Activated naive CD4-positive, alpha-beta T cell (primary cell): ENCODE results near the gene TRIM9.

Source experiments
- DNase-seq, 4 experiments: peaks; one replicate each; lab custom pipeline; 2025; lab: John Stamatoyannopoulos, UW

TRIM9 gene

GRCh38 chr14:51058382-51058781 lies 36.5 kb downstream of the TRIM9 start:
- no peak for DNase-seq

- no peak for DNase-seq
Observed at GRCh38 chr14:51056421-51056820, 38.5 kb downstream of the TRIM9 start.

- DNase-seq: no peak
Observed at GRCh38 chr14:51053157-51053556, 41.7 kb downstream of the TRIM9 start.

- no peak for DNase-seq
Observed at GRCh38 chr14:51044961-51045360, 49.9 kb downstream of the TRIM9 start.

- DNase-seq: no peak
Observed at GRCh38 chr14:51041883-51042282, 53.0 kb downstream of the TRIM9 start.

GRCh38 chr14:51041108-51041531 lies 53.8 kb downstream of the TRIM9 start:
- DNase-seq: no peak

GRCh38 chr14:51039252-51039651 lies 55.7 kb downstream of the TRIM9 start:
- DNase-seq: no peak

GRCh38 chr14:51035611-51036192 lies 59.2 kb downstream of the TRIM9 start:
- DNase-seq: no peak

- DNase-seq: no peak
Observed at GRCh38 chr14:51028851-51029754, 65.8 kb downstream of the TRIM9 start.

- DNase-seq: no peak
Observed at GRCh38 chr14:51028361-51028760, 66.5 kb downstream of the TRIM9 start.

- no peak for DNase-seq
Observed at GRCh38 chr14:51024377-51024776, 70.5 kb downstream of the TRIM9 start.

GRCh38 chr14:51023964-51024363 lies 70.9 kb downstream of the TRIM9 start:
- no peak for DNase-seq

GRCh38 chr14:51022769-51023168 lies 72.1 kb downstream of the TRIM9 start:
- DNase-seq: no peak

GRCh38 chr14:51020024-51020710 lies 74.7 kb downstream of the TRIM9 start:
- no peak for DNase-seq

- DNase-seq: no peak
Observed at GRCh38 chr14:51019089-51019488, 75.8 kb downstream of the TRIM9 start.

GRCh38 chr14:51018521-51018920 lies 76.4 kb downstream of the TRIM9 start:
- no peak for DNase-seq

GRCh38 chr14:51014625-51015024 lies 80.3 kb downstream of the TRIM9 start:
- no peak for DNase-seq

- no peak for DNase-seq
Observed at GRCh38 chr14:51014086-51014485, 80.8 kb downstream of the TRIM9 start.

GRCh38 chr14:51012055-51012454 lies 82.8 kb downstream of the TRIM9 start:
- no peak for DNase-seq

- DNase-seq: no peak
Observed at GRCh38 chr14:51008446-51008845, 86.5 kb downstream of the TRIM9 start.

- DNase-seq: no peak
Observed at GRCh38 chr14:51006781-51007211, 88.1 kb downstream of the TRIM9 start.

- DNase-seq: no peak
Observed at GRCh38 chr14:51006324-51006723, 88.6 kb downstream of the TRIM9 start.
